ENCODE data around the gene CTDNEP1.

CTDNEP1 gene

GRCh38 chr17:7281074-7281952 lies 29.8 kb upstream of the CTDNEP1 start, which contains the start of gene SLC2A4:
SLC2A4 (plus strand) TSS chr17:7281718; CDS start chr17:7281935, 217 bp downstream.
- peak; percentile 39 to 93 (median 66) for DNase-seq
- intact Hi-C loops (cut with DNase I): no loop called here

GRCh38 chr17:7280519-7281073 lies 29.1 kb upstream of the CTDNEP1 start:
- DNase-seq: peak; percentile 61 to 97 (median 80)
- intact Hi-C loops (cut with DNase I): loop anchor here (1.0 kb wide), 1 partner anchor 16 kb away; no protein-coding TSS in a partner anchor

- intact Hi-C loops (cut with DNase I): no loop called here
- DNase-seq: no peak
These were observed 27.9 kb upstream of the CTDNEP1 start for GRCh38 chr17:7279448-7279847.

GRCh38 chr17:7266784-7267183 lies 15.2 kb upstream of the CTDNEP1 start:
- DNase-seq: peak in 1 of 10 donors; percentile 51
- intact Hi-C loops (cut with DNase I): no loop called here

GRCh38 chr17:7263801-7264078 lies 12.2 kb upstream of the CTDNEP1 start:
- intact Hi-C loops (cut with DNase I): no loop called here
- DNase-seq: no peak

GRCh38 chr17:7262935-7263800 lies 11.6 kb upstream of the CTDNEP1 start:
- peak in 2 of 10 donors; percentile 25 to 61 for DNase-seq
- intact Hi-C loops (cut with DNase I): no loop called here

- intact Hi-C loops (cut with DNase I): no loop called here
- DNase-seq: peak in 2 of 10 donors; percentile 66 to 73
These were observed 10.8 kb upstream of the CTDNEP1 start, which contains the start of gene CLDN7 for GRCh38 chr17:7262192-7262934. CLDN7 (minus strand) TSS chr17:7262478; CDS start chr17:7262043, 435 bp downstream.

GRCh38 chr17:7261379-7262191 lies 10.1 kb upstream of the CTDNEP1 start:
- intact Hi-C loops (cut with DNase I): no loop called here
- peak in 2 of 10 donors; percentile 63 to 82 for DNase-seq

GRCh38 chr17:7260651-7261378 lies 9.3 kb upstream of the CTDNEP1 start:
- peak in 2 of 10 donors; percentile 61 to 62 for DNase-seq
- intact Hi-C loops (cut with DNase I): no loop called here

- intact Hi-C loops (cut with DNase I): no loop called here
- peak in 2 of 10 donors; percentile 30 to 40 for DNase-seq
These were observed 8.6 kb upstream of the CTDNEP1 start for GRCh38 chr17:7260151-7260550.

GRCh38 chr17:7259555-7259889 lies 8.0 kb upstream of the CTDNEP1 start:
- intact Hi-C loops (cut with DNase I): no loop called here

GRCh38 chr17:7258731-7259554 lies 7.4 kb upstream of the CTDNEP1 start:
- intact Hi-C loops (cut with DNase I): no loop called here
- peak in 2 of 10 donors; percentile 20 to 37 for DNase-seq

More at GRCh38 chr17:7259555-7259889, 8.0 kb upstream of the CTDNEP1 start:
- DNase-seq: peak in 1 of 10 donors; percentile 46

GRCh38 chr17:7256766-7257456 lies 5.4 kb upstream of the CTDNEP1 start:
- intact Hi-C loops (cut with DNase I): no loop called here
- peak in 1 of 10 donors; percentile 52 for DNase-seq

- intact Hi-C loops (cut with DNase I): no loop called here
- DNase-seq: peak in 3 of 10 donors; percentile 19 to 50 (median 38)
These were observed 3.0 kb upstream of the CTDNEP1 start for GRCh38 chr17:7254511-7254910.

GRCh38 chr17:7253082-7253481 lies 1.5 kb upstream of the CTDNEP1 start:
- intact Hi-C loops (cut with DNase I): loop anchor here (2.0 kb wide), 1 partner anchor 54 kb away; the partner anchor contains the start of gene EIF5A
- DNase-seq: no peak

- intact Hi-C loops (cut with DNase I): loop anchor here (2.0 kb wide), 1 partner anchor 54 kb away; the partner anchor contains the start of gene EIF5A
- DNase-seq: peak; percentile 84 to 98 (median 90)
These were observed 876 bp upstream of the CTDNEP1 start, which contains the start of gene ELP5 for GRCh38 chr17:7252176-7253043. ELP5 (plus strand) TSS chr17:7252215; CDS start chr17:7252551, 336 bp downstream.

All from posterior cingulate gyrus (tissue), 11 donors.